ENCODE data around the gene CUL2.

CUL2 gene

DNA sequence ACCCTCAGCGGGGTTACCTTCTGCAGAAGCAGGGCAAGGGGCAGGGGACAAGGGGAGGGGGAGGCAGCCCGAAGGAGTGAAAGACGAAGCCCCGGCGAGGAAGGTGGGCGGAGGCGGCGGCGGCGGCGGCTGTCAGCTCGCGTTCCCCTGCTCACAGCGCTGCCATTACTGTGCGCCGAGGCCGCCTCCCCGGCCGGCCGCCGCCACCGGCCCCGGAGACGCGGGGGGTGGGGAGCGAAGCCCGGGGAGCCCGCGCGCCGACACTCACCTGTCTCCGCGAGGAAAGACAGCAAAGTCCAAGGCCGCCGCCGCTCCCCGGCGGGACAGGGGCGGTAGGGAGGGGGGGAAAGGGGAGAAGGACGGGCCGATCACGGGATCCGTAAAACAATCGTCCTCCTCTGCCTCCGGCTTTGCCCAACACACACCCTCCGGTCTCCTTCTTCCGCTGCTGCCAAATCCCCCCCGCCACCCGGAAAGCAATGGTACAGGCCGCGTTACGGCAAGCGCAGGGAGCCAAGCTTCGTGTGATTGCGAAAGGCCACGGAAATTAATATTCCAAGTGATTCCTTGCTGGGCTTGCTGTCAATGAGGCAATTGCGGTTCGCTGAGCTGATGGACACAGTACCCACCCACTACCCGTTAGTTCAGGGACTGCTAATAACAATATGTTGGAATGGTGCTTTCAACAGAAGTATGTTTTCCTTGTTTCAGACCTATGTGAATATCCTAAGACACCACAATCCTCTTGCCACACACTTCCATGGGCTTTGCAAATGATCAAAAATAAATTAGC, at the start of gene CUL2:
CUL2 (minus strand) TSS at position 180 of the 793 bp plus-strand sequence. CDS start 19,024 bp downstream, outside the sequence.
- H3K27me3 ChIP-seq (ENCODE audit: control insufficient read depth in 5 of 5, insufficient read depth in 4 of 5, low read length in 5 of 5): no peaks in the 10 kb centered on the region

DNA sequence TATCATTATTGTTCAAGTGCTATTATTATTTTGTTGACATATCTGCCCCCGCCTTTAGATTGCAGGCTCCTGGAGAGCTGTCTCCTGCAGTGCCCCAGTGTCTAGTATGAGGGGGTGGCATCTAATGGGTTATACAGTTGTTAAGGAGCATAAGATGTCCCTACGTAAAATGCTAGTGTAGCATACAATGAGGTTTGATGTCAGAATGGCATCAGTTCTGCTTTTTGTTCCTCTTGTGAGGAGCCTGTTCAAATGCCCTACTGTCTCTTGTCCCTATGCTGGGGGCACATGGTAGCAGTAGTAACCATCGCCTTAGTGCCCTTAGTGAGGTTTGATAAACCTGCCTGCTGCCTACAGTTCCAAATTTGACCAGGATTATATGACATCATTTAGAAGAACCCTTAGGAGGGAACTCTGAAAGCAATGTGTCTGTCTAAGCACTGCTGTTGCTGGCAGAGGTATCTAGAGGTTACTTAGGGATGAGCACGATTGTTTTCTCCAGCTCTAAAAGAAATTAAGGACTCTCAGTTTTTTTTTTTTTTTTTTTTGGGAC, 46.2 kb upstream of the CUL2 start:
- Histone ChIP-seq H3K9me3 (ENCODE audit: control insufficient read depth in 5 of 5, low read length in 5 of 5) (no peaks in the 10 kb centered on the region), H3K27me3 (ENCODE audit: control insufficient read depth in 5 of 5, insufficient read depth in 4 of 5, low read length in 5 of 5) (no peaks in the 10 kb centered on the region), H3K4me3 (ENCODE audit: low read depth in 1 of 5, low read length in 5 of 5) (no peak overlapping the region), H3K36me3 (ENCODE audit: control insufficient read depth in 5 of 5, insufficient read depth in 5 of 5, low read length in 5 of 5) (no peaks in the 10 kb centered on the region), H3K27ac (ENCODE audit: low read depth, low read length) (no peak overlapping the region), H3K9ac (ENCODE audit: low read length in 5 of 5) (no peak overlapping the region), H3K4me1 (ENCODE audit: control insufficient read depth in 5 of 5, insufficient read depth in 5 of 5, low read length in 5 of 5) (peaks cover 0 to 5% (median 0%) of the 10 kb centered on the region in 5 donors)

More for the DNA sequence above, at the start of gene CUL2:
- Histone ChIP-seq H3K36me3 (ENCODE audit: control insufficient read depth in 5 of 5, insufficient read depth in 5 of 5, low read length in 5 of 5) (no peaks in the 10 kb centered on the region), H3K4me1 (ENCODE audit: control insufficient read depth in 5 of 5, insufficient read depth in 5 of 5, low read length in 5 of 5) (peaks cover 4 to 31% (median 28%) of the 10 kb centered on the region in 5 donors), H3K9ac (ENCODE audit: low read length in 5 of 5) (peak within 1 kb of the TSS; percentile 81 to 95 (median 85)), H3K27ac (ENCODE audit: low read depth, low read length) (peak within 1 kb of the TSS; percentile 89), H3K4me3 (ENCODE audit: low read depth in 1 of 5, low read length in 5 of 5) (peak within 1 kb of the TSS; percentile 80 to 96 (median 87)), H3K9me3 (ENCODE audit: control insufficient read depth in 5 of 5, low read length in 5 of 5) (no peaks in the 10 kb centered on the region)

DNA sequence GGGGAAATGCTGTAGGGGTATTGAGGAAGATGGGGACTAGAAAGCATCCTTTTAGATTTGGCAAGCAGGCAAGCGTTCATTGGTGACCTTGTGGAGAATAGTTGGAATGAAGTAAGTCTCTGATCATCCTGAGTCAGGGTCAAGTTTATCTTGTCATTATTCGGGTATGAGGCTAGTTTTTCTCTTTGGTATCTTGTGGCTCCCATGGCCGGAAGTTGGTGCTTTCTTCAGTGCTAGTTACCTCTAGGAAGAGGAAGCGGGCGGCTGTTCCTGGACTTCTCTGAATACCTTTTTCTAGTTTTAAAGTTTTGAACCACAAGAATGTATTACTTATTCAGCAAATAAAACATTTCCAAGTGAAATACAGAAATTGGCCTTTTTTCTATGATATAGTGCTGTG, 45.7 kb upstream of the CUL2 start:
- Histone ChIP-seq H3K4me1 (ENCODE audit: control insufficient read depth in 5 of 5, insufficient read depth in 5 of 5, low read length in 5 of 5) (peaks cover 0 to 5% (median 1%) of the 10 kb centered on the region in 5 donors), H3K27ac (ENCODE audit: low read depth, low read length) (no peak overlapping the region)

DNA sequence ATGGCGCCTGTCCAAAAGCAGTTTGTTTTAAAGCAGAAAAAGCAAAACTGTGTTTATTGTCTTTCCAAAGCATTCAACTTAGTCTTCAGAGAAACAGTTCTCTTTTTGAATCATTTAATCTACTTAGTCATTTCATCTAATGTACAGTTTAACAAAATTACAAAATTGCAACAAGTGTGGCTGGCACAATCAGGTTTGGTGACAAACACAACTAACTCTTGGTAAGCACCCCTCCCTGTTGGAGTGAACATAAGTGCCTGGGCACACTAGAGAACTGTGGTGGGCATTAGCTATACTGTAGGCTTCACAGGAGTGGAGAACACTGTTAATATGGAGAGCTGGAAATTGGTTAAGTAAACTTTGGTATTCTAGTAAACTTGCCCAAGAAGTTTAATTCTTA, 43.4 kb upstream of the CUL2 start:
- peaks cover 0 to 11% (median 5%) of the 10 kb centered on the region in 5 donors for H3K4me1 ChIP-seq (ENCODE audit: control insufficient read depth in 5 of 5, insufficient read depth in 5 of 5, low read length in 5 of 5)
- H3K27me3 ChIP-seq (ENCODE audit: control insufficient read depth in 5 of 5, insufficient read depth in 4 of 5, low read length in 5 of 5): no peaks in the 10 kb centered on the region
- no peaks in the 10 kb centered on the region for H3K9me3 ChIP-seq (ENCODE audit: control insufficient read depth in 5 of 5, low read length in 5 of 5)
- no peaks in the 10 kb centered on the region for H3K36me3 ChIP-seq (ENCODE audit: control insufficient read depth in 5 of 5, insufficient read depth in 5 of 5, low read length in 5 of 5)
- no peak overlapping the region for H3K27ac ChIP-seq (ENCODE audit: low read depth, low read length)
- no peak overlapping the region for H3K4me3 ChIP-seq (ENCODE audit: low read depth in 1 of 5, low read length in 5 of 5)
- H3K9ac ChIP-seq (ENCODE audit: low read length in 5 of 5): no peak overlapping the region

More for the DNA sequence above, 45.7 kb upstream of the CUL2 start:
- H3K27me3 ChIP-seq (ENCODE audit: control insufficient read depth in 5 of 5, insufficient read depth in 4 of 5, low read length in 5 of 5): no peaks in the 10 kb centered on the region
- no peak overlapping the region for H3K4me3 ChIP-seq (ENCODE audit: low read depth in 1 of 5, low read length in 5 of 5)
- no peak overlapping the region for H3K9ac ChIP-seq (ENCODE audit: low read length in 5 of 5)
- no peaks in the 10 kb centered on the region for H3K36me3 ChIP-seq (ENCODE audit: control insufficient read depth in 5 of 5, insufficient read depth in 5 of 5, low read length in 5 of 5)
- H3K9me3 ChIP-seq (ENCODE audit: control insufficient read depth in 5 of 5, low read length in 5 of 5): no peaks in the 10 kb centered on the region

DNA sequence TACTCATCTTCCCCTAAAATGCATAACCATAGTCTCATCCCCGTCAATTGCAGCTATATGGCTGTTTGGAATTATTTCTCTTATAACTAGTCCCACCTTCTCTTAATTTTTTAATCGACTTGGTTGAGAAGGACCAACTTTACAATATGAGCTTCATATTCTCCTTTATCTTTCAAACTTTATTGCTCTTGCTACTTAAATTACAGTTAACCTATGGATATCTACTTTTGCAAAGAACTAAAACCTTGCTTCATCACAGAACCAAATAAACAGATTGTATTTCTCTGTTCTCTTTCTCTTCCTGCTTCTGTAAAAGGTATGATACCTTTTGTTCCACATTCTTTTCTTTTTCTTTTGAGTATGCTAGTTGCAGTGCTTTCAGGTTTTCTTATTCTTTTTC, 42.6 kb upstream of the CUL2 start:
- H3K4me3 ChIP-seq (ENCODE audit: low read depth in 1 of 5, low read length in 5 of 5): no peak overlapping the region
- peaks cover 2 to 13% (median 11%) of the 10 kb centered on the region in 5 donors for H3K4me1 ChIP-seq (ENCODE audit: control insufficient read depth in 5 of 5, insufficient read depth in 5 of 5, low read length in 5 of 5)
- no peak overlapping the region for H3K9ac ChIP-seq (ENCODE audit: low read length in 5 of 5)
- no peaks in the 10 kb centered on the region for H3K27me3 ChIP-seq (ENCODE audit: control insufficient read depth in 5 of 5, insufficient read depth in 4 of 5, low read length in 5 of 5)
- no peaks in the 10 kb centered on the region for H3K36me3 ChIP-seq (ENCODE audit: control insufficient read depth in 5 of 5, insufficient read depth in 5 of 5, low read length in 5 of 5)
- H3K27ac ChIP-seq (ENCODE audit: low read depth, low read length): no peak overlapping the region
- no peaks in the 10 kb centered on the region for H3K9me3 ChIP-seq (ENCODE audit: control insufficient read depth in 5 of 5, low read length in 5 of 5)

DNA sequence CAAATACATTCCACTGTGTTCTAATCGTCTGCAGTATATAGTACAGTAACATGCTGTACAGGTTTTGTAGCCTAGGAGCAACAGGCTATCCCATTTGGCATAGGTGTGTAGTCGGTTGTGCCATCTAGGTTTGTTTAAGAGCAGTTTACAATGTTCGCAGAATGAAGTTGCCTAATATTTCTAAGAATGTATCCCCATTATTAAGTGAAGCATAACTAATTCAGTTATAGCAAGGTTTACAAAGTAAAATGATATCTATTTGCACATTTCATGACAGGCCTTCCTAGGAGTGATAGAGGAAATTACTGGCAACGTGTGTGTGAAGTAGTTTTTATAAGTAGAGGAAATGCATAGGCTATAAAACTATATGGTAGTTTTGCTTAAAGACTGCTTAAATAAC, 40.5 kb upstream of the CUL2 start:
- H3K9ac ChIP-seq (ENCODE audit: low read length in 5 of 5): peak overlapping the region in 1 of 5 donors; percentile 41
- H3K4me3 ChIP-seq (ENCODE audit: low read depth in 1 of 5, low read length in 5 of 5): no peak overlapping the region
- H3K36me3 ChIP-seq (ENCODE audit: control insufficient read depth in 5 of 5, insufficient read depth in 5 of 5, low read length in 5 of 5): no peaks in the 10 kb centered on the region
- H3K9me3 ChIP-seq (ENCODE audit: control insufficient read depth in 5 of 5, low read length in 5 of 5): no peaks in the 10 kb centered on the region
- H3K27ac ChIP-seq (ENCODE audit: low read depth, low read length): no peak overlapping the region
- H3K27me3 ChIP-seq (ENCODE audit: control insufficient read depth in 5 of 5, insufficient read depth in 4 of 5, low read length in 5 of 5): no peaks in the 10 kb centered on the region
- peaks cover 2 to 19% (median 15%) of the 10 kb centered on the region in 5 donors for H3K4me1 ChIP-seq (ENCODE audit: control insufficient read depth in 5 of 5, insufficient read depth in 5 of 5, low read length in 5 of 5)

DNA sequence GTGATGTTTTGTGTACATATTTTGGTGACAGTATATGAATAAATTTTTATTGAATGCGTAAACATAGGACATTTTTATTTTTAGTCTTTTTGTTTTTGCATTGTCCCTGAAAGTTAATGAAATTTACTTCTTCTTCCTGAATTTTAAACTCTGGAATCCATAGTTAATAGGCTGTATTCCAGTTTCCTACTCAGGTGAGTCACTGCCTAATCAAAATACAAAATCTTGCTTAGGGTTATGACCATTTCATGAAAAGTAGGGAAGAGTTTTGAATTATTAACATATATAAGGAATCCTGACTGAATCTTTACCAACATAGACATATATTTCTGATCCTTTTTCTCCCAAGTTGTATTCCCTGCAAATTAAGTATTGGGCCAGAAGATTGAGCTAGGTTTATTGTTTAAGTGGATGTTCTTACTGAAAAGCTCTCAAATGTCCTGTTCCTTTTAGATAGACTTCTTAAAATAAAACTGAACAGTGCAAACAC, 39.1 kb upstream of the CUL2 start:
- Histone ChIP-seq H3K27me3 (ENCODE audit: control insufficient read depth in 5 of 5, insufficient read depth in 4 of 5, low read length in 5 of 5) (no peaks in the 10 kb centered on the region), H3K27ac (ENCODE audit: low read depth, low read length) (no peak overlapping the region), H3K4me3 (ENCODE audit: low read depth in 1 of 5, low read length in 5 of 5) (no peak overlapping the region), H3K9me3 (ENCODE audit: control insufficient read depth in 5 of 5, low read length in 5 of 5) (no peaks in the 10 kb centered on the region), H3K36me3 (ENCODE audit: control insufficient read depth in 5 of 5, insufficient read depth in 5 of 5, low read length in 5 of 5) (no peaks in the 10 kb centered on the region), H3K9ac (ENCODE audit: low read length in 5 of 5) (no peak overlapping the region), H3K4me1 (ENCODE audit: control insufficient read depth in 5 of 5, insufficient read depth in 5 of 5, low read length in 5 of 5) (peaks cover 2 to 19% (median 15%) of the 10 kb centered on the region in 5 donors)

DNA sequence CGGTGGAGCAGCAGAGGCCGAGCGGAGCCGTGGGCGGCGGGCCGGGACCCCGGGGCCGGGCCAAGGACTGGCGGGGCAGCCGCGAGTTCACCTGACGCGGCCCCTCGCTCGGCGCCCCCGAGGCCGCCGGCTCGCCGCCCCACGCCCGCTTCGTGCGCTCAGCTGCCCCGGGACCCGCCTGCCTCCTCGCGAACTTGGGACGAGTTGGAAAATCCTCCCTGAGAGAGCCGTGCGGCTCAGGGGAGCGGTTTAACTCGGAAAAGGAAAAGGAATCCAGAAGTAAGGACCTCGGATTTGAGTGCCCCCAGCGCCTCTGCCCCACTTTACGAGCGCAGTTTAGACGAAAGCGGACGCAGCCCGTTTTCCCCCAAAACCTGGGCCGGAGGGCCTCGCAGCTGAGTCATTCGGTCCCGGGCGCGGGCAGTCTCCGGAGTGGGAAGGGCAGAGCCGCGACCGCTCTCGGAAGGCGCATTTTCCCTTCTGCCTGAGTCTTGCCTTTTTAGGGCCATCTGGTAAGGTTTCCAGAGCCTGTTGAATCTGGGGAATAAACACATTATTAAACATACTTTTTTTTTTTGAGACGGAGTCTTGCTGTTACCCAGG, 37.2 kb upstream of the CUL2 start:
- H3K4me3 ChIP-seq (ENCODE audit: low read depth in 1 of 5, low read length in 5 of 5): peak overlapping the region; percentile 69 to 89 (median 87)
- H3K27ac ChIP-seq (ENCODE audit: low read depth, low read length): peak overlapping the region; percentile 99
- H3K4me1 ChIP-seq (ENCODE audit: control insufficient read depth in 5 of 5, insufficient read depth in 5 of 5, low read length in 5 of 5): peaks cover 2 to 19% (median 15%) of the 10 kb centered on the region in 5 donors
- no peaks in the 10 kb centered on the region for H3K36me3 ChIP-seq (ENCODE audit: control insufficient read depth in 5 of 5, insufficient read depth in 5 of 5, low read length in 5 of 5)
- no peaks in the 10 kb centered on the region for H3K9me3 ChIP-seq (ENCODE audit: control insufficient read depth in 5 of 5, low read length in 5 of 5)
- peak overlapping the region; percentile 81 to 100 (median 96) for H3K9ac ChIP-seq (ENCODE audit: low read length in 5 of 5)
- H3K27me3 ChIP-seq (ENCODE audit: control insufficient read depth in 5 of 5, insufficient read depth in 4 of 5, low read length in 5 of 5): no peaks in the 10 kb centered on the region

DNA sequence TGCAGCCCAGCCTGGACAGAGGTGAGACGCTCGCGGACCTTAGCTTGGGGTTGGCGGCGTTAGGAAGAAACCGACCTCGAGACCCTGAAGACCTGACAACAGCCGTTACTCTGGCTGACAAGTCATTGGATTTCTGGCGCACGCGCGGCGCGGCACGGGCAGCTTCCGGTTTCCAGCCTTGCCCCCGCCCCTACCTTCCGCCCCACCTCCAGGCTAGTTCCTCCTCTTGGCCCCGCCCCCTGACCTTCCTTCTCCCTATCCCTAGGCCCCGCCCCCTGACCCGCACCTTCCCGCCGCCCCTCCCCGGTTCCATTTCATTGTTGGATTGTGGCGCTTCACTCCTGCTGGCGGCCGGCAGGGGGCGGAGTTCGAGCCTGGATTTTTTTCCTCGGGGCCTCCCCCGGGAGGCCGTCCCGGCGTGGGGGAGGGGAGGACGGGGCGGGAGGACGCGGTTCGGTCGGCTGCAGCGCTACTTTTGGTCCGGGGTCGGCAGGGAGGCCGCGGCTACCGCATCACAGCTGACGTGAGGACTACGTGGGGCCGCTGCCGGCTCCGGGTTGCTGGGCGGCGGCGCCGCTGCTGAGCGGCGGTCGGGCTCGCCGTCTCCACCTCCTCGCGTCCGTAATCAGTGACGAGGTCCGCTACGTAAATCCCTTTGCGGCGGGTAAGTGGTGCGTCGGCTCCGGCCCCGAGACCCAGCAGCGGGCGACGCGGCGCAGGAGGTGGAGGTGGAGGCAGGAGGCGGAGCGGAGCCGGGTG, 36.6 kb upstream of the CUL2 start, which contains the start of gene CREM:
CREM (plus strand) TSS at position 317 of the 759 bp plus-strand sequence. CDS start 10,990 bp downstream, outside the sequence.
- H3K9ac ChIP-seq (ENCODE audit: low read length in 5 of 5): peak within 1 kb of the TSS; percentile 81 to 100 (median 96)
- H3K9me3 ChIP-seq (ENCODE audit: control insufficient read depth in 5 of 5, low read length in 5 of 5): no peaks in the 10 kb centered on the region
- peaks cover 2 to 19% (median 15%) of the 10 kb centered on the region in 5 donors for H3K4me1 ChIP-seq (ENCODE audit: control insufficient read depth in 5 of 5, insufficient read depth in 5 of 5, low read length in 5 of 5)
- H3K27me3 ChIP-seq (ENCODE audit: control insufficient read depth in 5 of 5, insufficient read depth in 4 of 5, low read length in 5 of 5): no peaks in the 10 kb centered on the region
- H3K36me3 ChIP-seq (ENCODE audit: control insufficient read depth in 5 of 5, insufficient read depth in 5 of 5, low read length in 5 of 5): no peaks in the 10 kb centered on the region
- peak within 1 kb of the TSS; percentile 99 for H3K27ac ChIP-seq (ENCODE audit: low read depth, low read length)
- peak within 1 kb of the TSS; percentile 69 to 89 (median 87) for H3K4me3 ChIP-seq (ENCODE audit: low read depth in 1 of 5, low read length in 5 of 5)

All from subcutaneous abdominal adipose tissue (tissue), 5 donors.